Measurements from ENCODE around the gene CNNM2. TPM values are rescaled to one million over a fixed set of nuclear protein-coding genes. Genes with fewer than 3 reads are reported as not detected.

Gene CNNM2
- total RNA-seq, 3 donors from 2014 or later = 22.6 to 53.2 (median 27.3) TPM

DNA sequence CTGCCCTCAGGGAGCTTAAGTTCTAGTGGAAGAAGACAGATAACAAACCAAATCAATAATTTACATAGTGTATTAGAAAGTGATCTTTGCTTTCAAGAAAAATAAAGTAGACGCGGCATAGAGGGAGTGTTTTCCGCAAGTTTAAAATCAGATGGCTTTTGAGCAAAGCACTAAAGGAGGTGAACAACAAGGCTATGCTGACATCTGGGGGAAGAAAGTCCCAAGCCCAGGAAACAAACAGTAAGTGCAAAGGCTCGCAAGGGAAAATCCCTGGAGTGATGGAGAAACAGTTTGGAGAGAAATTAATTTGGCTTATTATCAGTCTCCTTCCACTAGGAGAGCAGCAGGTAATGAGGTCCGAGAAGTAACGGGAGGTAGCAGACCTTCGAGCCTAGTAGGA is 1.9 kb upstream of the CNNM2 start:
- H3K4me1 ChIP-seq (ENCODE audit: low read depth) = peaks cover 6% of the 10 kb centered on the region
- TF ChIP-seq, protein P1, sequence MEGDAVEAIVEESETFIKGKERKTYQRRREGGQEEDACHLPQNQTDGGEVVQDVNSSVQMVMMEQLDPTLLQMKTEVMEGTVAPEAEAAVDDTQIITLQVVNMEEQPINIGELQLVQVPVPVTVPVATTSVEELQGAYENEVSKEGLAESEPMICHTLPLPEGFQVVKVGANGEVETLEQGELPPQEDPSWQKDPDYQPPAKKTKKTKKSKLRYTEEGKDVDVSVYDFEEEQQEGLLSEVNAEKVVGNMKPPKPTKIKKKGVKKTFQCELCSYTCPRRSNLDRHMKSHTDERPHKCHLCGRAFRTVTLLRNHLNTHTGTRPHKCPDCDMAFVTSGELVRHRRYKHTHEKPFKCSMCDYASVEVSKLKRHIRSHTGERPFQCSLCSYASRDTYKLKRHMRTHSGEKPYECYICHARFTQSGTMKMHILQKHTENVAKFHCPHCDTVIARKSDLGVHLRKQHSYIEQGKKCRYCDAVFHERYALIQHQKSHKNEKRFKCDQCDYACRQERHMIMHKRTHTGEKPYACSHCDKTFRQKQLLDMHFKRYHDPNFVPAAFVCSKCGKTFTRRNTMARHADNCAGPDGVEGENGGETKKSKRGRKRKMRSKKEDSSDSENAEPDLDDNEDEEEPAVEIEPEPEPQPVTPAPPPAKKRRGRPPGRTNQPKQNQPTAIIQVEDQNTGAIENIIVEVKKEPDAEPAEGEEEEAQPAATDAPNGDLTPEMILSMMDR (IDR thresholded peaks at IDR 0.05) = no peak
- no peak for ATAC-seq
- DNase-seq = no peak
- no peaks in the 10 kb centered on the region for H3K36me3 ChIP-seq (ENCODE audit: low read depth)
- H3K9me3 ChIP-seq = no peaks in the 10 kb centered on the region
- no peak overlapping the region for H3K4me3 ChIP-seq
- intact Hi-C loops (cut with DNase I, micrococcal nuclease) = loop anchor here (5.0 to 10.0 kb wide), 3 partner anchors 149 to 326 kb away; no protein-coding TSS in a partner anchor

DNA sequence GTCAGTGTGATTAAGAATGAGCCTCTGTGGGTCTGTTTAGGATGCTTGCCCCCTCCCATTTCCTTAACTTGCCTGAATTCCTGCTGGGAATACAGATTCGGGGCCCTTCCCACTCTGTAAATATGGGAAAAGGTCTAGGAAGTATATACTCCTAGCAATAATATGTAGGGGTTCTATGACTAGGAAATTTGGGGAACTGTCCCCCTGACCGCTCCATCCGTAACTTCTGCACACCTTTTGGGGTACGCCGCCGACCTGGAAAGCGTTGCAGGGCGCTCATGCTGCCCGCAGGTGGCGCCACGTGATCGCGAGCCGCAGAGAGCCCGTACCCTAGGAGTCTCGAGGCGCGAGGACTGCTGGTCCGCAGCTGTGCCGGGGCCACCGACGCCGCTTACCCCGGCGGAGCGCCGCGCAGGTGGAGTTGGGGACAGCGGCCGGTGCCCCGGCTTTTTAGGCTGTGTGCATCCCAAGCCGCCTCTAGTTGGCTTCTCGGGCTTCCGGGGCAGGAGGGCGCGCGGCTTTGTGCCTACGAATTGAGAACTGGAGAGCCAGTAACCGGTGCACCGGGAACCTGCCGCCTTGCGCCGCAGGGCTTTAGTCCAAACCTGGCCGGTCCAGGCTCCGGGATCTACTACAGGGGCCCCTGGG is 656 bp upstream of the CNNM2 start:
- peak; percentile 74 for ATAC-seq

DNA sequence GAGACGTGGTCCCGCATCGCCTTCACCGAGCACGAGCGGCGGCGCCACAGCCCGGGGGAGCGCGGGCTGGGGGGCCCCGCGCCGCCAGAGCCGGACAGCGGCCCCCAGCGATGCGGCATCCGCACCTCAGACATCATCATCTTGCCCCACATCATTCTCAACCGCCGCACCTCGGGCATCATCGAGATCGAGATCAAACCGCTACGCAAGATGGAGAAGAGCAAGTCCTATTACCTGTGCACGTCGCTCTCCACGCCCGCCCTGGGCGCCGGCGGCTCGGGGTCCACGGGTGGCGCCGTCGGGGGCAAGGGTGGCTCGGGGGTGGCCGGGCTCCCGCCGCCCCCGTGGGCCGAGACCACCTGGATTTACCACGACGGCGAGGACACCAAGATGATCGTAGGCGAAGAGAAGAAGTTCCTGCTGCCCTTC is 737 bp downstream of the CNNM2 start:
- TF ChIP-seq, protein P1 (IDR thresholded peaks at IDR 0.05) = no peak
- peak overlapping the region; percentile 88 for H3K4me3 ChIP-seq
- H3K9me3 ChIP-seq = no peaks in the 10 kb centered on the region
- intact Hi-C loops (cut with DNase I, micrococcal nuclease) = loop anchor here (5.0 to 10.0 kb wide), 3 partner anchors 146 to 323 kb away; no protein-coding TSS in a partner anchor
- DNase-seq (peak in 2 of 3 donors; percentile 53 to 58), ATAC-seq (peak; percentile 0)
- no peaks in the 10 kb centered on the region for H3K36me3 ChIP-seq (ENCODE audit: low read depth)
- peaks cover 8% of the 10 kb centered on the region for H3K4me1 ChIP-seq (ENCODE audit: low read depth)

More for the DNA sequence above, 656 bp upstream of the CNNM2 start:
- no peaks in the 10 kb centered on the region for H3K36me3 ChIP-seq (ENCODE audit: low read depth)
- H3K4me3 ChIP-seq = peak overlapping the region; percentile 88
- TF ChIP-seq, protein P1 (IDR thresholded peaks at IDR 0.05) = peak; percentile 95
- peak; percentile 85 to 91 (median 89) for DNase-seq
- intact Hi-C loops (cut with DNase I, micrococcal nuclease) = loop anchor here (5.0 to 10.0 kb wide), 3 partner anchors 147 to 325 kb away; no protein-coding TSS in a partner anchor
- H3K9me3 ChIP-seq = no peaks in the 10 kb centered on the region
- peaks cover 8% of the 10 kb centered on the region for H3K4me1 ChIP-seq (ENCODE audit: low read depth)

DNA sequence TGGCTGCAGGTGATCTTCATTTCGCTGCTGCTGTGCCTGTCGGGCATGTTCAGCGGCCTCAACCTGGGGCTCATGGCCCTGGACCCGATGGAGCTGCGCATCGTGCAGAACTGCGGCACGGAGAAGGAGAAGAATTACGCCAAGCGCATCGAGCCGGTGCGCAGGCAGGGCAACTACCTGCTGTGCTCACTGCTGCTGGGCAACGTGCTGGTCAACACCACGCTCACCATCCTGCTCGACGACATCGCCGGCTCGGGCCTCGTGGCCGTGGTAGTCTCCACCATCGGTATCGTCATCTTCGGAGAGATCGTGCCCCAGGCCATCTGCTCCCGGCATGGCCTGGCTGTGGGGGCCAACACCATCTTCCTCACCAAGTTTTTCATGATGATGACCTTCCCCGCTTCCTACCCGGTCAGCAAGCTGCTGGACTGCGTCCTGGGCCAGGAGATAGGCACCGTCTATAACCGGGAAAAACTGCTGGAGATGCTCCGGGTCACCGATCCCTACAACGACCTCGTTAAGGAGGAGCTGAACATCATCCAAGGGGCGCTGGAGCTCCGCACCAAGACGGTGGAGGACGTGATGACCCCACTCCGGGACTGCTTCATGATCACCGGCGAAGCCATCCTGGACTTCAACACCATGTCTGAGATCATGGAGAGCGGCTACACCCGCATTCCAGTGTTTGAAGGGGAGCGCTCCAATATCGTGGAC is 1.3 kb downstream of the CNNM2 start:
- Histone ChIP-seq H3K9me3 (no peaks in the 10 kb centered on the region), H3K4me3 (peak overlapping the region; percentile 88), H3K36me3 (ENCODE audit: low read depth) (no peaks in the 10 kb centered on the region), H3K4me1 (ENCODE audit: low read depth) (peaks cover 8% of the 10 kb centered on the region)
- ATAC-seq = no peak
- DNase-seq = peak; percentile 35 to 61 (median 56)
- TF ChIP-seq, protein P1 (IDR thresholded peaks at IDR 0.05) = no peak
- intact Hi-C loops (cut with DNase I, micrococcal nuclease) = loop anchor here (5.0 to 10.0 kb wide), 3 partner anchors 145 to 323 kb away; no protein-coding TSS in a partner anchor

DNA sequence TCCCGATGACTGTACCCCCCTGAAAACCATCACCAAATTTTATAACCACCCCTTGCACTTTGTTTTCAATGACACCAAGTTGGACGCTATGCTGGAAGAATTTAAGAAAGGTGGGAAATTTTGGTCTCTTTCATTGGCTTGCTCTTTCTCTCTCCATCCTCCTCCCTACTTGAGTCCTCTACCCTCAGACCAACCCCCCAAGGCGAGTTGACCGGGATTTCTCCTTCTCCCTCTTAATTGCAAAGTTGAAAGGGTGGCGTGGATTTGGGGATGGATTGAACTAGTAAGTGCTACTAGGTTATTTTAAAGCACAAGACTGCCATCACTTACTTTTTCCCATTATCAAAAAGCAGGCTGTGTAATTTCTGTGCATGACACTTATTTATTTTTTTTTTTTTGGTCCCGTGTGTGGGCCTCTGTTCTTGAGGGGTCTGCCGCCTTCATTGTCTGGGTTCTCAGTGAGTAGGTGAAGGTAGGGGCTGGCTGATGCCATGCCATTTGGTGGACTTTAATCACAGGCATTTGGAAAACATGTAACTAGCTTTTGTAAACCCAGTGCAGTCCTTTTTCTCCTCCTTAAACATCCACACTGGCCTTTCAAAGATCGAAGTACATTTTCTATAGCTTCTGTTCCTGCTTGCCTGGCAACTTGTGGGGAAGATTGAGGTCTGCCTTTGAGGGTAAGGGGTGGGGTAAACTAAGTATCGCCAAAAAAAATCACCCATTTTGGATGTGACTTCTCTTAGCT is 2.1 kb downstream of the CNNM2 start:
- TF ChIP-seq, protein P1 (IDR thresholded peaks at IDR 0.05) = no peak
- Histone ChIP-seq H3K9me3 (no peaks in the 10 kb centered on the region), H3K36me3 (ENCODE audit: low read depth) (no peaks in the 10 kb centered on the region), H3K4me3 (no peak overlapping the region), H3K4me1 (ENCODE audit: low read depth) (peaks cover 8% of the 10 kb centered on the region)
- ATAC-seq = no peak
- intact Hi-C loops (cut with DNase I, micrococcal nuclease) = loop anchor here (5.0 to 10.0 kb wide), 4 partner anchors 145 to 325 kb away; partner anchors contain the start of gene RPEL1 (in 1 of the 2)
- no peak for DNase-seq

Data from mucosa of descending colon (tissue), 3 donors.